IPS-18a (cell line): ENCODE measurements around the gene PPARA.
"Not testable (repeated sequence)": the region's sequence is repeated elsewhere in the genome, so short reads cannot be mapped to it uniquely, and the experiment has no call there.

Source experiments
- H3K27ac ChIP-seq: one replicate; pipeline ENCODE4 v1.5.1; 2013; ENCODE audit warnings: low read length
- H3K27me3 ChIP-seq: one replicate; pipeline ENCODE4 v1.6.1; 2013; ENCODE audit warnings: mild to moderate bottlenecking, low read length; ENCODE audit not compliant: control insufficient read depth, insufficient read depth
- H3K36me3 ChIP-seq: one replicate; pipeline ENCODE4 v1.6.1; 2013; ENCODE audit warnings: low read depth, low read length; ENCODE audit not compliant: control insufficient read depth
- H3K4me1 ChIP-seq: one replicate; pipeline ENCODE4 v1.6.1; 2013; ENCODE audit warnings: low read depth, low read length; ENCODE audit not compliant: control insufficient read depth
- H3K4me3 ChIP-seq: one replicate; pipeline ENCODE4 v1.5.1; 2013; ENCODE audit warnings: low read length
- H3K9ac ChIP-seq: one replicate; pipeline ENCODE4 v1.6.1; 2013; ENCODE audit warnings: mild to moderate bottlenecking, low read length, moderate library complexity
- H3K9me3 ChIP-seq: one replicate; pipeline ENCODE4 v1.6.1; 2013; ENCODE audit warnings: low read depth, low read length; ENCODE audit not compliant: control insufficient read depth

PPARA gene

GRCh38 chr22:46132830-46133587, 17.3 kb upstream of the PPARA start:
- no peaks in the 10 kb centered on the region for H3K27me3 ChIP-seq
- no peak overlapping the region for H3K4me3 ChIP-seq
- no peak overlapping the region for H3K9ac ChIP-seq
- H3K9me3 ChIP-seq: no peaks in the 10 kb centered on the region
- H3K27ac ChIP-seq: no peak overlapping the region
- no peaks in the 10 kb centered on the region for H3K4me1 ChIP-seq
- H3K36me3 ChIP-seq: no peaks in the 10 kb centered on the region

DNA sequence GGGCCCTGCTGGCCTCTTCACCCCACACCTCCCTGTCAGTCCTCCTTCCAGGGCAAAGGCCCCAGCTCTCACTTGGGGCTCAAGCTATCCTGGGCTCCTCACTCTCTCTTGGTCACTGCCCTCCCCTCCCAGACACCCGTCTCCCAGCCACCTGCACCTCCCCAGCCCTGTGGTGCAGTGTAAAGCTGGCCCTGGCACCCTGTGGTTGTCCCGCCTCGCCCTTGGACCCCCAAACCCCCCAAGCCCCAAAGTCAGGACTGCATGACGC, 16.8 kb upstream of the PPARA start:
- H3K4me3 ChIP-seq: no peak overlapping the region
- no peaks in the 10 kb centered on the region for H3K4me1 ChIP-seq
- H3K9ac ChIP-seq: no peak overlapping the region
- H3K27ac ChIP-seq: no peak overlapping the region
- H3K36me3 ChIP-seq: no peaks in the 10 kb centered on the region
- no peaks in the 10 kb centered on the region for H3K27me3 ChIP-seq
- H3K9me3 ChIP-seq: no peaks in the 10 kb centered on the region

- no peak overlapping the region for H3K27ac ChIP-seq
- no peak overlapping the region for H3K9ac ChIP-seq
- no peaks in the 10 kb centered on the region for H3K9me3 ChIP-seq
- H3K27me3 ChIP-seq: no peaks in the 10 kb centered on the region
- H3K4me1 ChIP-seq: no peaks in the 10 kb centered on the region
- no peaks in the 10 kb centered on the region for H3K36me3 ChIP-seq
- H3K4me3 ChIP-seq: no peak overlapping the region
Measured at GRCh38 chr22:46134111-46134705, 16.1 kb upstream of the PPARA start.

GRCh38 chr22:46135611-46136485, 14.5 kb upstream of the PPARA start:
- Histone ChIP-seq H3K9ac (no peak overlapping the region), H3K27ac (no peak overlapping the region), H3K36me3 (no peaks in the 10 kb centered on the region), H3K9me3 (no peaks in the 10 kb centered on the region), H3K4me1 (no peaks in the 10 kb centered on the region), H3K27me3 (no peaks in the 10 kb centered on the region), H3K4me3 (no peak overlapping the region)

DNA sequence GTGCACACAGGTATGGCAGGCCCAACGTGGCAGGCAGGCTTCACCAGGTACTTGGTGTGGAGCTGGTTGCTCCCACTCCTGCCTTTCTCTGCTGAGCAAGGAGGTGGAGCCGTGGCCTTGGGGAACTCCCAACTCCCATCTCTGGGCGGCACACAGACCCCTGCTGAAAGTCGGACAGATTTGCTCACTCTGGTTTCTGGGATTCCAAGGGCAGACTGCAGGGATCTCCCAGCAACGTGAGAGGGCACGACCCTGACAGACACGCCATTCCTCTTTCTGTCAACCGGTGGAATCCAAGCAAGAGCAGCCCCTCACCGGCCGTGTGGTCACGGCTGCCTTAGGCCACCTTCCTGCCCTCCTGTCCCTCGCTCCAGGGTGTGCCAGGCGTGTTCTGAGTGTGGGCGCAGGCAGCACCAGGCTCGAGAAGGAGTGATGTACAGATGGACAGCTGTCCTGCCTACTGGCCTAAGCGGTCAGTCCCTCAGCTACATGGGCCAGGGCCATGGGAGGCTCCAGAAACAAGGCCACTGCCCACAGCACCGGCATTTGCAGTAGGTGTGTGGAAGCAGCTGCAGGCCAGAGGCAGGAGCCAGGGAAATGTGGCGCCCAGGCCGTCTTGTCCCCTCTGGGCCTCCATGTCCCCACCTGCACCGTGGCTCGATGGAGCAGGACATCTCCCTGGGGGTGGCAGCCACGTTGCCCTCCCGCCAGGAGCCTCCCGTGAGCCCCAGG, 13.7 kb upstream of the PPARA start:
- no peaks in the 10 kb centered on the region for H3K4me1 ChIP-seq
- no peaks in the 10 kb centered on the region for H3K9me3 ChIP-seq
- H3K36me3 ChIP-seq: no peaks in the 10 kb centered on the region

DNA sequence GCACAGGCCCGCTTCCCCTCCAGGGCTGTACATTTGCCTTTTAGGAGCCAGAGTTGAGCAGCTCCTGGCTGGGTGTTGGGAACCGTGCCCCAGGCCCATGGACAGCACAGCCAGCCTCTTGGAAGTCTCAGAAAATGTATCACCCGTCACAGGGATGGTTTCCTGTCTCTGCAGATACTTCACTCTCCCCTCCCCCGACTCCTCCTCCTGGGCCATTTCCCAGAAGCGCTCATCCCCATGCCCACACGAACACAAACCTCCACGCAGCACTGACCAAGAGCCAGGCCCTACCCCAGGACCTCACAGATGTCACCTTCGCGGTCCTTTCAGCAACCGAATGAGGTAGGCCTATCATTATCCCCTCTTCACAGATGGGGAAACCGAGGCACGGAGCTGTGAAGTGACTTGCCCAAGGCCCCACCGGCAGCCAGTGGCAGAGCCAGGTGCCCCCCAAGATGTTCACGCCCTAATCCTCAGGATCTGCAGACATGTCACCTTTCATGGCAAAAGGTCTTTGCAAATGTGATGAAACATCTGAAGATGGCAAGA, 13.0 kb upstream of the PPARA start:
- Histone ChIP-seq H3K27me3 (no peaks in the 10 kb centered on the region), H3K4me3 (no peak overlapping the region), H3K9me3 (no peaks in the 10 kb centered on the region), H3K9ac (no peak overlapping the region), H3K4me1 (no peaks in the 10 kb centered on the region), H3K36me3 (no peaks in the 10 kb centered on the region), H3K27ac (no peak overlapping the region)

More for the DNA sequence above, 13.7 kb upstream of the PPARA start:
- Histone ChIP-seq H3K9ac (no peak overlapping the region), H3K4me3 (no peak overlapping the region), H3K27ac (no peak overlapping the region), H3K27me3 (no peaks in the 10 kb centered on the region)

GRCh38 chr22:46138058-46138797, 12.1 kb upstream of the PPARA start:
- Histone ChIP-seq H3K4me3 (no peak overlapping the region), H3K9me3 (no peaks in the 10 kb centered on the region), H3K9ac (no peak overlapping the region), H3K27ac (no peak overlapping the region), H3K4me1 (no peaks in the 10 kb centered on the region), H3K36me3 (no peaks in the 10 kb centered on the region), H3K27me3 (no peaks in the 10 kb centered on the region)

- H3K9ac ChIP-seq, H3K4me1 ChIP-seq, H3K27me3 ChIP-seq, H3K9me3 ChIP-seq, H3K36me3 ChIP-seq, H3K27ac ChIP-seq, H3K4me3 ChIP-seq: not testable (repeated sequence)
Measured at GRCh38 chr22:46139417-46139816, 10.9 kb upstream of the PPARA start.

GRCh38 chr22:46139895-46140350, 10.4 kb upstream of the PPARA start:
- Histone ChIP-seq H3K4me1 (no peaks in the 10 kb centered on the region), H3K9ac (no peak overlapping the region), H3K27ac (no peak overlapping the region), H3K9me3 (no peaks in the 10 kb centered on the region), H3K27me3 (no peaks in the 10 kb centered on the region), H3K4me3 (no peak overlapping the region), H3K36me3 (no peaks in the 10 kb centered on the region)

- no peak overlapping the region for H3K9ac ChIP-seq
- H3K36me3 ChIP-seq: no peaks in the 10 kb centered on the region
- H3K4me3 ChIP-seq: no peak overlapping the region
- no peak overlapping the region for H3K27ac ChIP-seq
- H3K9me3 ChIP-seq: no peaks in the 10 kb centered on the region
- H3K27me3 ChIP-seq: peaks cover 6% of the 10 kb centered on the region
- H3K4me1 ChIP-seq: no peaks in the 10 kb centered on the region
Measured at GRCh38 chr22:46140989-46141928, 9.1 kb upstream of the PPARA start.
